HepG2 (cell line): ENCODE data around the gene C20orf204. TPM values are rescaled to one million over a fixed set of nuclear protein-coding genes. Genes with fewer than 3 reads are reported as not detected.

Experiments
- CBX5 ChIP-seq: sonication (generic); formaldehyde crosslinking; IDR thresholded peaks from 2 replicates; pipeline ENCODE4 v1.4.0; 2020; ENCODE audit warnings: missing genetic modification reagents, borderline replicate concordance
- FOXJ3 ChIP-seq: sonication (generic); formaldehyde crosslinking; IDR thresholded peaks from 2 replicates; pipeline ENCODE4 v1.4.0; 2020; ENCODE audit warnings: missing genetic modification reagents, mild to moderate bottlenecking, borderline replicate concordance
- GABPB1 ChIP-seq: IDR thresholded peaks from 2 replicates; pipeline ENCODE4 v1.6.1; 2016; ENCODE audit warnings: mild to moderate bottlenecking, missing genetic modification reagents, moderate library complexity, missing compliant biosample characterization
- GLI4 ChIP-seq: sonication (generic); formaldehyde crosslinking; IDR thresholded peaks from 2 replicates; pipeline ENCODE4 v1.5.1; 2020; ENCODE audit warnings: missing genetic modification reagents, mild to moderate bottlenecking, moderate library complexity, borderline replicate concordance
- GZF1 ChIP-seq: sonication (generic); formaldehyde crosslinking; IDR thresholded peaks from 2 replicates; pipeline ENCODE4 v1.5.1; 2020; ENCODE audit warnings: mild to moderate bottlenecking, missing genetic modification reagents
- NR1H2 ChIP-seq: sonication (generic); formaldehyde crosslinking; IDR thresholded peaks from 2 replicates; pipeline ENCODE4 v1.8.1; 2022; ENCODE audit warnings: low read depth, missing genetic modification reagents, borderline replicate concordance
- PHB2 ChIP-seq: fragments of 450-650 bp; IDR thresholded peaks from 2 replicates; pipeline ENCODE4 v1.6.1; 2018; ENCODE audit not compliant: partially characterized antibody
- RAD21 ChIP-seq: fragments of 450-650 bp; formaldehyde crosslinking; IDR thresholded peaks from 2 replicates; pipeline ENCODE4 v1.5.0; 2020; ENCODE audit warnings: mild to moderate bottlenecking
- REXO4 ChIP-seq: sonication (generic); formaldehyde crosslinking; IDR thresholded peaks from 2 replicates; pipeline ENCODE4 v1.8.0; 2022; ENCODE audit warnings: missing genetic modification reagents, mild to moderate bottlenecking, borderline replicate concordance
- RFX5 ChIP-seq: IDR thresholded peaks from 2 replicates; pipeline ENCODE4 v1.6.1; 2011; ENCODE audit warnings: low read depth, low read length, improper control_type of control experiment
- SMAD1 ChIP-seq: sonication (generic); formaldehyde crosslinking; IDR thresholded peaks from 2 replicates; pipeline ENCODE4 v1.4.0; 2020; ENCODE audit warnings: missing genetic modification reagents, low read depth, mild to moderate bottlenecking, borderline replicate concordance
- TBL1XR1 ChIP-seq: fragments of 150-350 bp; IDR thresholded peaks from 2 replicates; pipeline ENCODE4 v1.6.1; 2014; ENCODE audit warnings: borderline replicate concordance, low read length; ENCODE audit not compliant: partially characterized antibody
- YY1 ChIP-seq: IDR thresholded peaks from 2 replicates; pipeline ENCODE4 v1.6.1; 2011; ENCODE audit warnings: low read length, low read depth, moderate library complexity, mild to moderate bottlenecking; ENCODE audit not compliant: insufficient read depth, insufficient replicate concordance
- ZBTB8A ChIP-seq: sonication (generic); formaldehyde crosslinking; IDR thresholded peaks from 2 replicates; pipeline ENCODE4 v1.4.0; 2020; ENCODE audit warnings: mild to moderate bottlenecking, low read depth, missing genetic modification reagents, borderline replicate concordance
- ZFP36L2 ChIP-seq: sonication (generic); formaldehyde crosslinking; IDR thresholded peaks from 2 replicates; pipeline ENCODE4 v1.4.0; 2020; ENCODE audit warnings: missing genetic modification reagents
- ZKSCAN1 ChIP-seq: fragments of 150-350 bp; IDR thresholded peaks from 2 replicates; pipeline ENCODE4 v1.6.1; 2014; ENCODE audit warnings: low read length
- ZNF12 ChIP-seq: sonication (generic); formaldehyde crosslinking; IDR thresholded peaks from 2 replicates; pipeline ENCODE4 v1.5.0; 2020; ENCODE audit warnings: missing genetic modification reagents
- ZNF230 ChIP-seq: sonication (generic); formaldehyde crosslinking; IDR thresholded peaks from 2 replicates; pipeline ENCODE4 v1.4.0; 2020; ENCODE audit warnings: mild to moderate bottlenecking, missing genetic modification reagents
- ZNF263 ChIP-seq: sonication (generic); formaldehyde crosslinking; IDR thresholded peaks from 2 replicates; pipeline ENCODE4 v1.4.0; 2020; ENCODE audit warnings: missing genetic modification reagents
- ZNF382 ChIP-seq: sonication (generic); formaldehyde crosslinking; IDR thresholded peaks from 2 replicates; pipeline ENCODE4 v1.5.0; 2020; ENCODE audit warnings: missing genetic modification reagents, mild to moderate bottlenecking, borderline replicate concordance
- ZNF546 ChIP-seq: sonication (generic); formaldehyde crosslinking; conservative IDR thresholded peaks from 2 replicates; pipeline ENCODE4 v1.8.1; 2023; ENCODE audit warnings: mild to moderate bottlenecking, missing genetic modification reagents
- ZNF670 ChIP-seq: sonication (generic); formaldehyde crosslinking; IDR thresholded peaks from 2 replicates; pipeline ENCODE4 v1.8.0; 2022; ENCODE audit warnings: mild to moderate bottlenecking, missing genetic modification reagents, borderline replicate concordance
- polyA plus RNA-seq, 8 experiments: library from polyadenylated mRNA; depleted of rRNA in 3 of 8; stranded (reverse) in 7 of 8; unstranded in 1 of 8; fragments of >200 nt; fragmentation: Illumina TruSeq in 4 of 8; extraction: Trizol in 4 of 8; gene quantifications; 2 replicates each; pipeline versions ENCODE4 v1.2.1 to v1.2.3, GENCODE V29; 2011 to 2016; ENCODE audit warnings: low read depth in 4 of 8, missing spikeins in 1 of 8, mixed read lengths in 1 of 8; ENCODE audit not compliant: insufficient read depth in 1 of 8
- total RNA-seq, 5 experiments: library from RNA; depleted of rRNA; stranded (reverse); fragments of >200 nt; fragmentation: Illumina TruSeq; extraction: Trizol; gene quantifications; 2 replicates each; pipeline ENCODE4 v1.2.3, GENCODE V29; 2016; ENCODE audit warnings: low read depth in 1 of 5
- TF ChIP-seq, protein P1 (sequence below): sonication (generic); formaldehyde crosslinking; IDR thresholded peaks from 2 replicates; pipeline ENCODE4 v1.5.1; 2020; ENCODE audit warnings: mild to moderate bottlenecking, moderate library complexity, missing genetic modification reagents
- TF ChIP-seq, protein P2 (sequence below): sonication (generic); formaldehyde crosslinking; conservative IDR thresholded peaks from 2 replicates; pipeline ENCODE4 v1.4.0; 2020; ENCODE audit warnings: missing genetic modification reagents
- TF ChIP-seq, protein P3 (sequence below): sonication (generic); formaldehyde crosslinking; conservative IDR thresholded peaks from 2 replicates; pipeline ENCODE4 v1.4.0; 2020; ENCODE audit warnings: missing genetic modification reagents

The C20orf204 gene
- total and polyA plus RNA-seq, 2 of the 13 experiments (the other 11 are each of a cell fraction or from before 2014, with no cell fraction given): 22.1 to 80.0 TPM

DNA sequence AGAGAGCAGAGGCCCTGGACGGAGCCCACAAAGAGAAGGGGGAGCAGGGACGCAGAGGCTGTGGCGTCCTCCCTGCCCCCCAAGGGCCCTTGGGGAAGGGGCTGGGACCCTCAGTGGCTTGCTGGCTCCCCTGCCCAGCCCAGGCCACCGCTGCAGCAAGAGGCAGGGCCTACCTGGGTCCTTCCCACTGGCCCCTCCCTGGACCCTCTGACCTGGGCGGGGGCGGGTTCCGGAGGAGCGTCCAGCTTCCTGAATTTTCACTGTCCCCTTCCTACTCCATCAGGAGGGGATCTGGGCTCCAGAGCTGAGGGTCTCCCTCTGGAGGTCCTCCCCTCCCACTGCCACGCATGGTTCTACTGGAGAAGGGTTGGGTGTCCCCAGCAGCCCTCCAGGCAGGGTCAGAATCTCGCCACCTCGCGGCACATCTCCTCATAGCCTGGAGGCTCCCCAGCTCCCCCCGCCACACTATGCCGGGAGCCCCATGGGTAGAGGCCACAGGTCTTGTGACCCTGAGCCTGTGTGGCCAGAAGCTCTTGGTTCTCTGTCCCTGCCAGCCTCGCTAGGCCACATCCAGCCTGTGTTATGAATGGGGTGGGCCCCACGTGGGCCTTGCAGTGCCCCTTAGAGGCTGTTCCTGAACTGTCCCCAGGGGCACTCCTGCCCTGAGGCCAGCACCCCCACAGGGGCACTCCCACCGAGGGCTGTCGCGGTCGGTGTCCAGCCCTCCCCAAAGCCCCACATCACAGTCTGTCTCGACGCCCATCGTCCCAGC lies 14.5 kb downstream of the C20orf204 start (continued):
- TF ChIP-seq ZNF12 (CRISPR knock-in tag) (no peak), GZF1 (CRISPR knock-in tag) (peak; percentile 42; the same call in 1 of the 2 replicates), NR1H2 (no peak), GLI4 (peak; percentile 78; the same call in 1 of the 2 replicates), FOXJ3 (CRISPR knock-in tag) (peak; percentile 80; the same call in 1 of the 2 replicates), ZNF546 (CRISPR knock-in tag) (0 out of 2 replicates have a peak, but pooled peaks have one; percentile 4), ZNF670 (CRISPR knock-in tag) (no peak; the same call in 1 of the 2 replicates), CBX5 (no peak; the same call in 1 of the 2 replicates), ZNF230 (no peak; the same call in 1 of the 2 replicates), ZKSCAN1 (no peak), ZFP36L2 (CRISPR knock-in tag) (no peak), ZBTB8A (CRISPR knock-in tag) (no peak), TBL1XR1 (no peak), SMAD1 (CRISPR knock-in tag) (peak; percentile 86; the same call in 1 of the 2 replicates), RAD21 (CRISPR knock-in tag) (no peak; the same call in none of the 2 replicates), ZNF382 (CRISPR knock-in tag) (no peak), ZNF263 (peak; percentile 58), YY1 (no peak), REXO4 (CRISPR knock-in tag) (0 out of 2 replicates have a peak, but pooled peaks have one; percentile 14), GABPB1 (peak; percentile 74), PHB2 (no peak), RFX5 (0 out of 2 replicates have a peak, but pooled peaks have one; percentile 17)
- TF ChIP-seq, protein P1, sequence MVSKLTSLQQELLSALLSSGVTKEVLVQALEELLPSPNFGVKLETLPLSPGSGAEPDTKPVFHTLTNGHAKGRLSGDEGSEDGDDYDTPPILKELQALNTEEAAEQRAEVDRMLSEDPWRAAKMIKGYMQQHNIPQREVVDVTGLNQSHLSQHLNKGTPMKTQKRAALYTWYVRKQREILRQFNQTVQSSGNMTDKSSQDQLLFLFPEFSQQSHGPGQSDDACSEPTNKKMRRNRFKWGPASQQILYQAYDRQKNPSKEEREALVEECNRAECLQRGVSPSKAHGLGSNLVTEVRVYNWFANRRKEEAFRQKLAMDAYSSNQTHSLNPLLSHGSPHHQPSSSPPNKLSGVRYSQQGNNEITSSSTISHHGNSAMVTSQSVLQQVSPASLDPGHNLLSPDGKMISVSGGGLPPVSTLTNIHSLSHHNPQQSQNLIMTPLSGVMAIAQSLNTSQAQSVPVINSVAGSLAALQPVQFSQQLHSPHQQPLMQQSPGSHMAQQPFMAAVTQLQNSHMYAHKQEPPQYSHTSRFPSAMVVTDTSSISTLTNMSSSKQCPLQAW (CRISPR knock-in tag): no peak; the same call in none of the 2 replicates
- TF ChIP-seq, protein P2, sequence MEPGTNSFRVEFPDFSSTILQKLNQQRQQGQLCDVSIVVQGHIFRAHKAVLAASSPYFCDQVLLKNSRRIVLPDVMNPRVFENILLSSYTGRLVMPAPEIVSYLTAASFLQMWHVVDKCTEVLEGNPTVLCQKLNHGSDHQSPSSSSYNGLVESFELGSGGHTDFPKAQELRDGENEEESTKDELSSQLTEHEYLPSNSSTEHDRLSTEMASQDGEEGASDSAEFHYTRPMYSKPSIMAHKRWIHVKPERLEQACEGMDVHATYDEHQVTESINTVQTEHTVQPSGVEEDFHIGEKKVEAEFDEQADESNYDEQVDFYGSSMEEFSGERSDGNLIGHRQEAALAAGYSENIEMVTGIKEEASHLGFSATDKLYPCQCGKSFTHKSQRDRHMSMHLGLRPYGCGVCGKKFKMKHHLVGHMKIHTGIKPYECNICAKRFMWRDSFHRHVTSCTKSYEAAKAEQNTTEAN: peak; percentile 87
- TF ChIP-seq, protein P3, sequence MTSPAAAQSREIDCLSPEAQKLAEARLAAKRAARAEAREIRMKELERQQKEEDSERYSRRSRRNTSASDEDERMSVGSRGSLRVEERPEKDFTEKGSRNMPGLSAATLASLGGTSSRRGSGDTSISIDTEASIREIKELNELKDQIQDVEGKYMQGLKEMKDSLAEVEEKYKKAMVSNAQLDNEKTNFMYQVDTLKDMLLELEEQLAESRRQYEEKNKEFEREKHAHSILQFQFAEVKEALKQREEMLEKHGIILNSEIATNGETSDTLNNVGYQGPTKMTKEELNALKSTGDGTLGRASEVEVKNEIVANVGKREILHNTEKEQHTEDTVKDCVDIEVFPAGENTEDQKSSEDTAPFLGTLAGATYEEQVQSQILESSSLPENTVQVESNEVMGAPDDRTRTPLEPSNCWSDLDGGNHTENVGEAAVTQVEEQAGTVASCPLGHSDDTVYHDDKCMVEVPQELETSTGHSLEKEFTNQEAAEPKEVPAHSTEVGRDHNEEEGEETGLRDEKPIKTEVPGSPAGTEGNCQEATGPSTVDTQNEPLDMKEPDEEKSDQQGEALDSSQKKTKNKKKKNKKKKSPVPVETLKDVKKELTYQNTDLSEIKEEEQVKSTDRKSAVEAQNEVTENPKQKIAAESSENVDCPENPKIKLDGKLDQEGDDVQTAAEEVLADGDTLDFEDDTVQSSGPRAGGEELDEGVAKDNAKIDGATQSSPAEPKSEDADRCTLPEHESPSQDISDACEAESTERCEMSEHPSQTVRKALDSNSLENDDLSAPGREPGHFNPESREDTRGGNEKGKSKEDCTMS (CRISPR knock-in tag): no peak
